Ovary (tissue), 9 donors: ENCODE data around the gene ADAMTSL3. TPM values are rescaled to one million over a fixed set of nuclear protein-coding genes. Genes with fewer than 3 reads are reported as not detected.

ENCODE experiments used
- DNase-seq, 5 donors: peaks; one replicate each; pipeline ENCODE4 v3.0.0-alpha.2; 2019 to 2020
- H3K27ac ChIP-seq, 2 donors: fragments of 200-600 bp; one replicate each; pipeline versions ENCODE4 v1.5.1 to v1.8.0; 2019 to 2022
- H3K27me3 ChIP-seq: fragments of 200-600 bp; one replicate; pipeline ENCODE4 v1.8.0; 2022
- H3K36me3 ChIP-seq: fragments of 200-600 bp; sonication (generic); one replicate; pipeline ENCODE4 v1.5.1; 2019
- H3K4me1 ChIP-seq: one replicate; pipeline ENCODE4 v1.8.1; 2013; ENCODE audit warnings: mild to moderate bottlenecking, moderate library complexity; ENCODE audit not compliant: insufficient read depth
- H3K4me3 ChIP-seq: fragments of 200-600 bp; sonication (generic); one replicate; pipeline ENCODE4 v1.5.1; 2017
- H3K9me3 ChIP-seq, 2 donors: fragments of 200-600 bp in 1 of 2; sonication (generic) in 1 of 2; one replicate each; pipeline versions ENCODE4 v1.5.1 to v1.8.1; 2013 to 2019; ENCODE audit warnings: mild to moderate bottlenecking in 1 of 2, moderate library complexity in 1 of 2
- EP300 ChIP-seq: sonication (generic); formaldehyde crosslinking; IDR thresholded peaks from one replicate; pipeline ENCODE4 v1.6.1; 2017; ENCODE audit warnings: antibody characterized with exemption
- POLR2A ChIP-seq: fragments of 450-650 bp; IDR thresholded peaks from one replicate; pipeline ENCODE4 v1.6.1; 2017; ENCODE audit warnings: antibody characterized with exemption, mild to moderate bottlenecking, moderate library complexity
- WGBS, 3 donors: extraction: QIAGEN DNeasy Blood & Tissue Kit in 1 of 3; methylation state at CpG; one replicate each; pipeline versions ENCODE4 v1.1.5 to v1.1.7; 2013 to 2017; 5-methylcytosine and 5-hydroxymethylcytosine counted together
- intact Hi-C, 4 donors: fragments of 100-400 bp; cut with DNase I; formaldehyde crosslinking; loops; one replicate each; pipeline versions ENCODE4 v1.11.0 to v1.15.1; 2022 to 2023
- polyA plus RNA-seq, 2 donors: library from polyadenylated mRNA; stranded (reverse); fragments of 200-250 nt in 1 of 2; fragments of 350-450 nt in 1 of 2; fragmentation: Illumina TruSeq in 1 of 2; extraction: RNeasy Lipid Tissue Mini Kit (QIAGEN cat#74804) in 1 of 2; gene quantifications; one replicate each; pipeline ENCODE4 v1.2.3, GENCODE V29; 2013 to 2014
- total RNA-seq, 7 donors: library from RNA; depleted of rRNA in 2 of 7; stranded (reverse); fragments of >200 nt in 2 of 7; fragmentation: NEBNext Ultra II Directional in 3 of 7; extraction: Animal tissue kit (Norgen Biotek cat#: 25700) in 3 of 7; gene quantifications; one replicate each; pipeline versions ENCODE4 v1.1.0 to v1.2.4, GENCODE V29; 2016 to 2023
- TF ChIP-seq, protein P1 (sequence below), 3 donors: fragments of 450-650 bp in 2 of 3; fragments of 200-600 bp in 1 of 3; IDR thresholded peaks; one replicate each; pipeline versions ENCODE4 v1.5.1 to v1.8.0; 2016 to 2022; ENCODE audit warnings: antibody characterized with exemption in 3 of 3, mild to moderate bottlenecking in 1 of 3
- donor health status: DM: no; HTN: no; CAD: no; lungs with moderate emphysema.
- donor health status: DM: no; HTN: no; CAD: no.
- donor health status: Bipolar disorder and iron deficiency.
- donor health status: DM: yes; HTN: yes; CAD: no.
- donor health status: DM: no; HTN: no; CAD: no.
- donor health status: DM: yes; HTN: yes; CAD: no.

Gene ADAMTSL3
- total and polyA plus RNA-seq, 9 donors: 0.96 to 9.0 (median 3.7) TPM

DNA sequence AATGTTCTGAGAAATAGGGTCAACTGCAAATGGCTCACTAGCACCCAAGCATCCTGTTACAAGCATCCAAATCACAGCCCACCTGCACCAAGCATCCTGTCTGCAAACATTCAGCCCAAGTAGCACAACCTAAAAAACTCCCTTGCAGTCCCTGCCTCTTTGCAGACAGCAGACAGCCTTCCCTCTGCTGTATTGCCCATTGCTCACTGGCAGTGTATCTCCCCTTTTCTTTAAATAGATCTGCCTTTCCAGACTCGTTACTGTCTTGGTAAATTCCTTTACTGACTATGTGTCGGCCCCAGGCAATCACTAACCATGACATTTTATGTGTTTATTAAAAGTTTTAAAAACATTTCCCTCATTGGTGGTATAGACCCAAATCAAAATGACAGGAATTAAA, 155.4 kb downstream of the ADAMTSL3 start:
- Histone ChIP-seq H3K9me3 (no peaks in the 10 kb centered on the region), H3K4me1 (no peaks in the 10 kb centered on the region), H3K36me3 (no peaks in the 10 kb centered on the region), H3K27ac (no peak overlapping the region), H3K27me3 (no peaks in the 10 kb centered on the region), H3K4me3 (no peak overlapping the region)
- WGBS, 3 donors: 71 to 81% (median 81%) methylated on average over 2 of the region's 2 CpGs
- no peak for DNase-seq
- intact Hi-C loops: no loop called here
- TF ChIP-seq, protein P1, sequence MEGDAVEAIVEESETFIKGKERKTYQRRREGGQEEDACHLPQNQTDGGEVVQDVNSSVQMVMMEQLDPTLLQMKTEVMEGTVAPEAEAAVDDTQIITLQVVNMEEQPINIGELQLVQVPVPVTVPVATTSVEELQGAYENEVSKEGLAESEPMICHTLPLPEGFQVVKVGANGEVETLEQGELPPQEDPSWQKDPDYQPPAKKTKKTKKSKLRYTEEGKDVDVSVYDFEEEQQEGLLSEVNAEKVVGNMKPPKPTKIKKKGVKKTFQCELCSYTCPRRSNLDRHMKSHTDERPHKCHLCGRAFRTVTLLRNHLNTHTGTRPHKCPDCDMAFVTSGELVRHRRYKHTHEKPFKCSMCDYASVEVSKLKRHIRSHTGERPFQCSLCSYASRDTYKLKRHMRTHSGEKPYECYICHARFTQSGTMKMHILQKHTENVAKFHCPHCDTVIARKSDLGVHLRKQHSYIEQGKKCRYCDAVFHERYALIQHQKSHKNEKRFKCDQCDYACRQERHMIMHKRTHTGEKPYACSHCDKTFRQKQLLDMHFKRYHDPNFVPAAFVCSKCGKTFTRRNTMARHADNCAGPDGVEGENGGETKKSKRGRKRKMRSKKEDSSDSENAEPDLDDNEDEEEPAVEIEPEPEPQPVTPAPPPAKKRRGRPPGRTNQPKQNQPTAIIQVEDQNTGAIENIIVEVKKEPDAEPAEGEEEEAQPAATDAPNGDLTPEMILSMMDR (IDR thresholded peaks at IDR 0.05): no peak
- TF ChIP-seq POLR2A (no peak), EP300 (no peak)

DNA sequence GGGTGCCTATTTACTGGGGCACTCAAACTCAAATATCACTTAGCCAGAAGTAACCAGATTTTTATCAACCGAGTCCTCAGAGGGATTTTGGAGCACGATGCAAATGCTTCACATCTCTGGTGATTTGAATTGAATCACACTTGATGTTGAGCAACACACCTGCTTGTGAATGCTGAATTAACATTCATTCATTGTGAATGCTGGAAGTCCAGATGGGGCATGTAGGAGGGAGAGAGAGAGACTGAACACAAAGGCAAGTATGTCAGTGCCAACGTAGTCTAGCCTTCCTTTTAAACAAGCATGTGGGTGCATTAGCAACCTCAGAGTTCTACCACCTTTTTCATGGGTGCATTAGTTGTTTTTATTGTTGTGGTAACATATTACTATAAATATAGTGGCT, 156.2 kb downstream of the ADAMTSL3 start:
- Histone ChIP-seq H3K4me3 (no peak overlapping the region), H3K27ac (no peak overlapping the region), H3K9me3 (no peaks in the 10 kb centered on the region)

DNA sequence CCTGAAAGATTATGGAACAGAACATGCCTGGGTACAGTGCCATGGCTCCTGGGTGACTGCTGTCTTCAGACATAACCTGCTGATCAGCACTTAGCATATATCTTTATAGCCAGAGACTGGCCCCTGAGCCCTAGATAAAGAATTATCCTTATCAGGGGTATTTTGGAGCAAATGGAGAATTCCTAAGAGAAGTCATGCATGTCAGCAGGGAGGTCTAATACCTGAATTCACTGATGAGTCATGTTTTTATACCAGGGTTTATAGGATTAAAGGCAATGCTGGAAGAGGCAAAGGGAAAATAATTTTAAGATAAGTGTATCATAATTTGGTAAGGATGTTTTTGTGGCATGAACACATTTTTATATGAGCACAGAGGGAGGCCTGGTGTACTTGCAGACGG, 159.8 kb downstream of the ADAMTSL3 start:
- Histone ChIP-seq H3K4me1 (no peaks in the 10 kb centered on the region), H3K27me3 (no peaks in the 10 kb centered on the region), H3K36me3 (no peaks in the 10 kb centered on the region), H3K4me3 (no peak overlapping the region), H3K27ac (no peak overlapping the region), H3K9me3 (no peaks in the 10 kb centered on the region)
- intact Hi-C loops: loop anchor here in 1 of 4 donors (10.0 kb wide), 1 partner anchor 201 kb away; no protein-coding TSS in a partner anchor
- no peak for TF ChIP-seq EP300
- no peak for TF ChIP-seq POLR2A
- TF ChIP-seq, protein P1 (IDR thresholded peaks at IDR 0.05): no peak
- DNase-seq: no peak
- WGBS, 3 donors: 0 to 94% (median 52%) methylated on average over 1 of the region's 1 CpG

More for the DNA sequence above, 156.2 kb downstream of the ADAMTSL3 start:
- no peak for DNase-seq
- intact Hi-C loops: loop anchor here in 1 of 4 donors (10.0 kb wide), 1 partner anchor 205 kb away; no protein-coding TSS in a partner anchor
- TF ChIP-seq POLR2A (no peak), EP300 (no peak)
- TF ChIP-seq, protein P1 (IDR thresholded peaks at IDR 0.05): no peak
- no peaks in the 10 kb centered on the region for H3K4me1 ChIP-seq
- 90 to 96% (median 94%) methylated on average over 3 of the region's 3 CpGs for WGBS, 3 donors
- no peaks in the 10 kb centered on the region for H3K36me3 ChIP-seq
- H3K27me3 ChIP-seq: no peaks in the 10 kb centered on the region

DNA sequence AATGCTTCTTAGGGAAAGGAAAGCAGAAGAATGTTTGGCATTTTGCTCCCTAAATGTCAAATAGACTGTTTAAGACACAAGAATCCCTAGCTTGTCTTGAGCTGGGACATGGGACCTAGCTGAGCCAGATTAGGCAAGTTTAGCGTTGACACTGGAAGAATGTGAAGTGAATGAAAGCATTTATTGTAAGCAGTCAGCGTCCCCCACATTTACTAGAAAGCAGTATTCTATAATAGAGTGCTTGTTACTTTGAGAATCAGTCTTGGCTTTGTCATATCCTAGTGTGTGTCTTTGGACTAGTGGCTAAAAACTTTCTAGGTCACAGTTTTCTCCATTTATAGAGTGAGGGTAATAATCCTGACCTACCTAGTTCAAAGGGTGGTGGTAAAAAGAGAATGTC, 161.6 kb downstream of the ADAMTSL3 start:
- no peak overlapping the region for H3K27ac ChIP-seq
- TF ChIP-seq, protein P1 (IDR thresholded peaks at IDR 0.05): no peak
- TF ChIP-seq POLR2A (no peak), EP300 (no peak)
- WGBS, 3 donors: 77 to 80% (median 78%) methylated on average over 2 of the region's 2 CpGs
- H3K36me3 ChIP-seq: no peaks in the 10 kb centered on the region
- no peak overlapping the region for H3K4me3 ChIP-seq
- no peaks in the 10 kb centered on the region for H3K4me1 ChIP-seq
- no peaks in the 10 kb centered on the region for H3K27me3 ChIP-seq
- intact Hi-C loops: loop anchor here in 1 of 4 donors (10.0 kb wide), 1 partner anchor 199 kb away; no protein-coding TSS in a partner anchor
- no peak for DNase-seq
- H3K9me3 ChIP-seq: no peaks in the 10 kb centered on the region
